ENCODE measurements around the gene TBC1D14. TPM values are rescaled to one million over a fixed set of nuclear protein-coding genes. Genes with fewer than 3 reads are reported as not detected.

TBC1D14 gene
- total and polyA plus RNA-seq, 10 of the 15 experiments (the other 5 are each of a cell fraction or from before 2014, with no cell fraction given), result 0.87 to 39.3 (median 30.1) TPM

DNA sequence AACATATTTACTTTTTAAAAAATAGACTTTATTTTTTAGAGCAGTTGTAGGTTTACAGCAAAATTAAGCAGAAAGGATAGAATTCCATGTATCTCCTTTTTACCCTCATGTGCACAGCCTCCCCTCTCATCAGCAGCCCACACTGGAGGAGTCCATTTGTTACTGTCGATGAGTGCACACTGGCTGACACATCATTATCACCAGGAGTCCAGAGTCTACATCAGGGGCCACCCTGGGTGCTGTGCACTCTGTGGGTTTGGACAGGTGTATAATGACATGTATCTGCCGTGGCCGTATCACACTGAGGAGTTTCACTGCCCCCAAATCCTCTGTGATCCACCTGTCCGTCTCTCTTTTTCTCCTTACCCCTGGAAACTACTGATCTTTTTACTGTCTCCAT, 26.3 kb downstream of the TBC1D14 start:
- H3K9ac ChIP-seq (ENCODE audit: control insufficient read depth, insufficient read depth, low read length), result no peak overlapping the region
- peaks cover 9% of the 10 kb centered on the region for H3K79me2 ChIP-seq (ENCODE audit: control insufficient read depth, insufficient read depth, low read length)
- H3K9me3 ChIP-seq (replicated peaks; ENCODE audit: control insufficient read depth, insufficient read depth, low read length), result no peaks in the 10 kb centered on the region; the same call in 2 of the 3 replicates
- ChIA-PET RAD21 (ENCODE audit: unreplicated experiment) (no interaction called here), SMC1A (ENCODE audit: uncharacterized antibody, unreplicated experiment) (no interaction called here), CTCF (interaction anchor here (0.8 to 1.4 kb wide), 2 partner anchors 24 to 135 kb away, joined by 3 read pairs; no protein-coding TSS in a partner anchor), POLR2A (no interaction called here)
- ATAC-seq, result no peak
- no peak overlapping the region for H3K4me2 ChIP-seq (ENCODE audit: control insufficient read depth, insufficient read depth)
- no TSS peak for BruUV-seq (replicated peaks)
- in situ Hi-C loops (cut with MboI), result no loop called here
- H2AFZ ChIP-seq (ENCODE audit: control insufficient read depth, low read depth, low read length), result no peak overlapping the region
- H3K27ac ChIP-seq (ENCODE audit: control insufficient read depth, insufficient read depth), result no peak overlapping the region
- 73% methylated on average over 4 of the region's 4 CpGs for WGBS (ENCODE audit: insufficient coverage, insufficient replicate concordance, low lambda C conversion rate, missing lambda C conversion rate)
- no peaks in the 10 kb centered on the region for H3K27me3 ChIP-seq (replicated peaks in 1 of 2; ENCODE audit: control insufficient read depth in 2 of 2, insufficient read depth in 2 of 2, low read length in 1 of 2)
- no peak overlapping the region for H3K4me3 ChIP-seq
- FAIRE-seq, result no peak
- peaks cover 0 to 2% of the 10 kb centered on the region in 2 experiments; a peak in 2 of 4 replicates for H3K36me3 ChIP-seq (ENCODE audit: control insufficient read depth in 2 of 2, insufficient read depth in 2 of 2, low read length in 1 of 2)
- peaks cover 30% of the 10 kb centered on the region for H3K4me1 ChIP-seq (ENCODE audit: control insufficient read depth, insufficient read depth, low read length)
- DNase-seq (ENCODE audit: low read depth, low spot score), result no peak
- intact Hi-C loops (cut with micrococcal nuclease; ENCODE audit: unreplicated experiment), result no loop called here
- no peaks in the 10 kb centered on the region for H4K20me1 ChIP-seq (ENCODE audit: control insufficient read depth, insufficient read depth)
- no peak for TF ChIP-seq FOXK2 (IDR thresholded peaks at IDR 0.05)
- TF ChIP-seq CBX5 (IDR thresholded peaks at IDR 0.05; ENCODE audit: low read depth), result no peak
- no peak for TF ChIP-seq ZBTB33 (IDR thresholded peaks at IDR 0.05)
- TF ChIP-seq CBFB (IDR thresholded peaks at IDR 0.05; ENCODE audit: low read depth), result no peak
- TF ChIP-seq, protein P1, sequence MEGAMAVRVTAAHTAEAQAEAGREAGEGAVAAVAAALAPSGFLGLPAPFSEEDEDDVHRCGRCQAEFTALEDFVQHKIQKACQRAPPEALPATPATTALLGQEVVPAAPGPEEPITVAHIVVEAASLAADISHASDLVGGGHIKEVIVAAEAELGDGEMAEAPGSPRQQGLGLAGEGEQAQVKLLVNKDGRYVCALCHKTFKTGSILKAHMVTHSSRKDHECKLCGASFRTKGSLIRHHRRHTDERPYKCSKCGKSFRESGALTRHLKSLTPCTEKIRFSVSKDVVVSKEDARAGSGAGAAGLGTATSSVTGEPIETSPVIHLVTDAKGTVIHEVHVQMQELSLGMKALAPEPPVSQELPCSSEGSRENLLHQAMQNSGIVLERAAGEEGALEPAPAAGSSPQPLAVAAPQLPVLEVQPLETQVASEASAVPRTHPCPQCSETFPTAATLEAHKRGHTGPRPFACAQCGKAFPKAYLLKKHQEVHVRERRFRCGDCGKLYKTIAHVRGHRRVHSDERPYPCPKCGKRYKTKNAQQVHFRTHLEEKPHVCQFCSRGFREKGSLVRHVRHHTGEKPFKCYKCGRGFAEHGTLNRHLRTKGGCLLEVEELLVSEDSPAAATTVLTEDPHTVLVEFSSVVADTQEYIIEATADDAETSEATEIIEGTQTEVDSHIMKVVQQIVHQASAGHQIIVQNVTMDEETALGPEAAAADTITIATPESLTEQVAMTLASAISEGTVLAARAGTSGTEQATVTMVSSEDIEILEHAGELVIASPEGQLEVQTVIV (IDR thresholded peaks at IDR 0.05; ENCODE audit: borderline replicate concordance, partially characterized antibody), result no peak
- TF ChIP-seq, protein P2, sequence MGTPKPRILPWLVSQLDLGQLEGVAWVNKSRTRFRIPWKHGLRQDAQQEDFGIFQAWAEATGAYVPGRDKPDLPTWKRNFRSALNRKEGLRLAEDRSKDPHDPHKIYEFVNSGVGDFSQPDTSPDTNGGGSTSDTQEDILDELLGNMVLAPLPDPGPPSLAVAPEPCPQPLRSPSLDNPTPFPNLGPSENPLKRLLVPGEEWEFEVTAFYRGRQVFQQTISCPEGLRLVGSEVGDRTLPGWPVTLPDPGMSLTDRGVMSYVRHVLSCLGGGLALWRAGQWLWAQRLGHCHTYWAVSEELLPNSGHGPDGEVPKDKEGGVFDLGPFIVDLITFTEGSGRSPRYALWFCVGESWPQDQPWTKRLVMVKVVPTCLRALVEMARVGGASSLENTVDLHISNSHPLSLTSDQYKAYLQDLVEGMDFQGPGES (IDR thresholded peaks at IDR 0.05), result no peak
- TF ChIP-seq ZBTB40 (IDR thresholded peaks at IDR 0.05; ENCODE audit: borderline replicate concordance), result no peak
- no peak for TF ChIP-seq HCFC1 (IDR thresholded peaks at IDR 0.05; ENCODE audit: low read length)
- TF ChIP-seq, protein P3, sequence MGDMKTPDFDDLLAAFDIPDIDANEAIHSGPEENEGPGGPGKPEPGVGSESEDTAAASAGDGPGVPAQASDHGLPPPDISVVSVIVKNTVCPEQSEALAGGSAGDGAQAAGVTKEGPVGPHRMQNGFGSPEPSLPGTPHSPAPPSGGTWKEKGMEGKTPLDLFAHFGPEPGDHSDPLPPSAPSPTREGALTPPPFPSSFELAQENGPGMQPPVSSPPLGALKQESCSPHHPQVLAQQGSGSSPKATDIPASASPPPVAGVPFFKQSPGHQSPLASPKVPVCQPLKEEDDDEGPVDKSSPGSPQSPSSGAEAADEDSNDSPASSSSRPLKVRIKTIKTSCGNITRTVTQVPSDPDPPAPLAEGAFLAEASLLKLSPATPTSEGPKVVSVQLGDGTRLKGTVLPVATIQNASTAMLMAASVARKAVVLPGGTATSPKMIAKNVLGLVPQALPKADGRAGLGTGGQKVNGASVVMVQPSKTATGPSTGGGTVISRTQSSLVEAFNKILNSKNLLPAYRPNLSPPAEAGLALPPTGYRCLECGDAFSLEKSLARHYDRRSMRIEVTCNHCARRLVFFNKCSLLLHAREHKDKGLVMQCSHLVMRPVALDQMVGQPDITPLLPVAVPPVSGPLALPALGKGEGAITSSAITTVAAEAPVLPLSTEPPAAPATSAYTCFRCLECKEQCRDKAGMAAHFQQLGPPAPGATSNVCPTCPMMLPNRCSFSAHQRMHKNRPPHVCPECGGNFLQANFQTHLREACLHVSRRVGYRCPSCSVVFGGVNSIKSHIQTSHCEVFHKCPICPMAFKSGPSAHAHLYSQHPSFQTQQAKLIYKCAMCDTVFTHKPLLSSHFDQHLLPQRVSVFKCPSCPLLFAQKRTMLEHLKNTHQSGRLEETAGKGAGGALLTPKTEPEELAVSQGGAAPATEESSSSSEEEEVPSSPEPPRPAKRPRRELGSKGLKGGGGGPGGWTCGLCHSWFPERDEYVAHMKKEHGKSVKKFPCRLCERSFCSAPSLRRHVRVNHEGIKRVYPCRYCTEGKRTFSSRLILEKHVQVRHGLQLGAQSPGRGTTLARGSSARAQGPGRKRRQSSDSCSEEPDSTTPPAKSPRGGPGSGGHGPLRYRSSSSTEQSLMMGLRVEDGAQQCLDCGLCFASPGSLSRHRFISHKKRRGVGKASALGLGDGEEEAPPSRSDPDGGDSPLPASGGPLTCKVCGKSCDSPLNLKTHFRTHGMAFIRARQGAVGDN (IDR thresholded peaks at IDR 0.05), result no peak
- TF ChIP-seq NFYA (IDR thresholded peaks at IDR 0.05; ENCODE audit: borderline replicate concordance, low read depth, low read length), result no peak
